Measurements from ENCODE around the gene CHCT1.
"Not testable (repeated sequence)": the region's sequence is repeated elsewhere in the genome, so short reads cannot be mapped to it uniquely, and the experiment has no call there.

Gene CHCT1

GRCh38 chr17:60398227-60398959, 23.9 kb upstream of the CHCT1 start:
- Histone ChIP-seq H3K4me1 (ENCODE audit: control insufficient read depth, insufficient read depth, low read length) (no peaks in the 10 kb centered on the region), H3K36me3 (ENCODE audit: control insufficient read depth, insufficient read depth, low read length) (no peaks in the 10 kb centered on the region), H3K27ac (ENCODE audit: insufficient read depth, low read depth, low read length, poor library complexity, severe bottlenecking) (no peak overlapping the region), H3K4me3 (ENCODE audit: insufficient read depth, low read depth, low read length) (no peak overlapping the region), H3K27me3 (ENCODE audit: control insufficient read depth, insufficient read depth, low read length, poor library complexity, severe bottlenecking) (no peaks in the 10 kb centered on the region), H3K9me3 (ENCODE audit: control insufficient read depth, low read length) (no peaks in the 10 kb centered on the region)
- 88 to 99% methylated on average over 3 of the region's 3 CpGs for WGBS, 2 experiments

- Histone ChIP-seq H3K27ac (ENCODE audit: insufficient read depth, low read depth, low read length, poor library complexity, severe bottlenecking) (no peak overlapping the region), H3K9me3 (ENCODE audit: control insufficient read depth, low read length) (no peaks in the 10 kb centered on the region), H3K36me3 (ENCODE audit: control insufficient read depth, insufficient read depth, low read length) (no peaks in the 10 kb centered on the region), H3K4me3 (ENCODE audit: insufficient read depth, low read depth, low read length) (no peak overlapping the region), H3K4me1 (ENCODE audit: control insufficient read depth, insufficient read depth, low read length) (no peaks in the 10 kb centered on the region), H3K27me3 (ENCODE audit: control insufficient read depth, insufficient read depth, low read length, poor library complexity, severe bottlenecking) (no peaks in the 10 kb centered on the region)
Measured at GRCh38 chr17:60401819-60402218, 20.5 kb upstream of the CHCT1 start.

- Histone ChIP-seq H3K9me3 (ENCODE audit: control insufficient read depth, low read length) (no peaks in the 10 kb centered on the region), H3K27ac (ENCODE audit: insufficient read depth, low read depth, low read length, poor library complexity, severe bottlenecking) (no peak overlapping the region), H3K27me3 (ENCODE audit: control insufficient read depth, insufficient read depth, low read length, poor library complexity, severe bottlenecking) (no peaks in the 10 kb centered on the region), H3K36me3 (ENCODE audit: control insufficient read depth, insufficient read depth, low read length) (no peaks in the 10 kb centered on the region), H3K4me3 (ENCODE audit: insufficient read depth, low read depth, low read length) (no peak overlapping the region), H3K4me1 (ENCODE audit: control insufficient read depth, insufficient read depth, low read length) (no peaks in the 10 kb centered on the region)
- 94 to 98% methylated on average over 2 of the region's 3 CpGs for WGBS, 2 experiments
Measured at GRCh38 chr17:60403523-60403810, 18.8 kb upstream of the CHCT1 start.

- no peak overlapping the region for H3K4me3 ChIP-seq (ENCODE audit: insufficient read depth, low read depth, low read length)
- H3K27ac ChIP-seq (ENCODE audit: insufficient read depth, low read depth, low read length, poor library complexity, severe bottlenecking), result no peak overlapping the region
- no peaks in the 10 kb centered on the region for H3K27me3 ChIP-seq (ENCODE audit: control insufficient read depth, insufficient read depth, low read length, poor library complexity, severe bottlenecking)
- no peaks in the 10 kb centered on the region for H3K36me3 ChIP-seq (ENCODE audit: control insufficient read depth, insufficient read depth, low read length)
- H3K9me3 ChIP-seq (ENCODE audit: control insufficient read depth, low read length), result no peaks in the 10 kb centered on the region
- 91 to 95% methylated on average over 6 of the region's 6 CpGs for WGBS, 2 experiments
- no peaks in the 10 kb centered on the region for H3K4me1 ChIP-seq (ENCODE audit: control insufficient read depth, insufficient read depth, low read length)
Measured at GRCh38 chr17:60403962-60404361, 18.3 kb upstream of the CHCT1 start.

DNA sequence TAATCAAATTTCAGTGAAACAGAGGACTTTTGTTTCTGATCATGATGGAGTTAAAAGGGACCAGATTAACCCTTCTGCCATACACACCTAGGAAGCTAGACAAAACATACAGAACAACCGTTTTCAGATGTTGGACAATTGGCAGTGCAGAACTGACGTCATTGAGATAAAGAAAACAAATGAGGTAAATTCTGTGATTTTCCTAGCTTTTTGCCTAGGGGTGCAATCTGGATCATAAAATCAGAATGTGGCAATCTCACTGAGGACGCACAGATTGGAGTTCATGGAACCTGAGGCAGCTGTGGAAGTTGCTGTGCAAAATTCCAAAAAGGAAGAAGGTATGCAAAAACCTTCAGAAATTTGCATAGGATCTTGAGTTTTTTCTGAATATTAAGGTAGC, 15.4 kb upstream of the CHCT1 start:
- no peaks in the 10 kb centered on the region for H3K36me3 ChIP-seq (ENCODE audit: control insufficient read depth, insufficient read depth, low read length)
- no peaks in the 10 kb centered on the region for H3K4me1 ChIP-seq (ENCODE audit: control insufficient read depth, insufficient read depth, low read length)
- WGBS, 2 experiments, result 96 to 98% methylated on average over 3 of the region's 3 CpGs
- no peak overlapping the region for H3K4me3 ChIP-seq (ENCODE audit: insufficient read depth, low read depth, low read length)
- H3K9me3 ChIP-seq (ENCODE audit: control insufficient read depth, low read length), result no peaks in the 10 kb centered on the region
- no peak overlapping the region for H3K27ac ChIP-seq (ENCODE audit: insufficient read depth, low read depth, low read length, poor library complexity, severe bottlenecking)
- H3K27me3 ChIP-seq (ENCODE audit: control insufficient read depth, insufficient read depth, low read length, poor library complexity, severe bottlenecking), result no peaks in the 10 kb centered on the region

DNA sequence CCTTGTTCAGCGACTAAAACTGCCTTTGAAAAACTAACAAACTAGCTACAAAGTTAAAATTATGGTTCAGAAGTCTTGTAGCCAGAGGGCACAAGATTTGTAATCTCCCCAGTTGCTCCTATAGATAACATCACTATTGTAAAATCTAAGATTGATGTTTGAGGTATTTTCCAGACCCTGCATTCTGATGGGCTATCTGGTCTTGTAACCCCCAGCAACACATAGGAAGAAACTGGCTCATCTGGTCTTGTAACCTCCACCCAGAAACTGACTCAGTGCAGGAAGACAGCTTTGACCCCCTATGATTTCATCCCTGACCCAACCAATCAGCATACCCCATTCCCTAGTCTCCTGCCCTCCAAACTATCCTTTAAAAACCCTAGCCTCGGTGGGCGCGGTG, 12.3 kb upstream of the CHCT1 start:
- H3K4me1 ChIP-seq (ENCODE audit: control insufficient read depth, insufficient read depth, low read length), result no peaks in the 10 kb centered on the region
- H3K36me3 ChIP-seq (ENCODE audit: control insufficient read depth, insufficient read depth, low read length), result no peaks in the 10 kb centered on the region
- H3K27ac ChIP-seq (ENCODE audit: insufficient read depth, low read depth, low read length, poor library complexity, severe bottlenecking), result no peak overlapping the region
- 88 to 93% methylated on average over 4 of the region's 4 CpGs for WGBS, 2 experiments
- no peaks in the 10 kb centered on the region for H3K9me3 ChIP-seq (ENCODE audit: control insufficient read depth, low read length)
- H3K27me3 ChIP-seq (ENCODE audit: control insufficient read depth, insufficient read depth, low read length, poor library complexity, severe bottlenecking), result no peaks in the 10 kb centered on the region
- H3K4me3 ChIP-seq (ENCODE audit: insufficient read depth, low read depth, low read length), result no peak overlapping the region

GRCh38 chr17:60412701-60413100, 9.6 kb upstream of the CHCT1 start:
- 89 to 90% methylated on average over 3 of the region's 3 CpGs for WGBS, 2 experiments
- Histone ChIP-seq H3K27me3 (ENCODE audit: control insufficient read depth, insufficient read depth, low read length, poor library complexity, severe bottlenecking) (no peaks in the 10 kb centered on the region), H3K36me3 (ENCODE audit: control insufficient read depth, insufficient read depth, low read length) (no peaks in the 10 kb centered on the region), H3K27ac (ENCODE audit: insufficient read depth, low read depth, low read length, poor library complexity, severe bottlenecking) (no peak overlapping the region), H3K4me3 (ENCODE audit: insufficient read depth, low read depth, low read length) (no peak overlapping the region), H3K4me1 (ENCODE audit: control insufficient read depth, insufficient read depth, low read length) (no peaks in the 10 kb centered on the region), H3K9me3 (ENCODE audit: control insufficient read depth, low read length) (no peaks in the 10 kb centered on the region)

- no peak overlapping the region for H3K4me3 ChIP-seq (ENCODE audit: insufficient read depth, low read depth, low read length)
- no peaks in the 10 kb centered on the region for H3K27me3 ChIP-seq (ENCODE audit: control insufficient read depth, insufficient read depth, low read length, poor library complexity, severe bottlenecking)
- no peaks in the 10 kb centered on the region for H3K36me3 ChIP-seq (ENCODE audit: control insufficient read depth, insufficient read depth, low read length)
- no peaks in the 10 kb centered on the region for H3K4me1 ChIP-seq (ENCODE audit: control insufficient read depth, insufficient read depth, low read length)
- no peak overlapping the region for H3K27ac ChIP-seq (ENCODE audit: insufficient read depth, low read depth, low read length, poor library complexity, severe bottlenecking)
- no peaks in the 10 kb centered on the region for H3K9me3 ChIP-seq (ENCODE audit: control insufficient read depth, low read length)
- 97 to 100% methylated on average over 1 of the region's 1 CpG for WGBS, 2 experiments
Measured at GRCh38 chr17:60415146-60415545, 7.1 kb upstream of the CHCT1 start.

DNA sequence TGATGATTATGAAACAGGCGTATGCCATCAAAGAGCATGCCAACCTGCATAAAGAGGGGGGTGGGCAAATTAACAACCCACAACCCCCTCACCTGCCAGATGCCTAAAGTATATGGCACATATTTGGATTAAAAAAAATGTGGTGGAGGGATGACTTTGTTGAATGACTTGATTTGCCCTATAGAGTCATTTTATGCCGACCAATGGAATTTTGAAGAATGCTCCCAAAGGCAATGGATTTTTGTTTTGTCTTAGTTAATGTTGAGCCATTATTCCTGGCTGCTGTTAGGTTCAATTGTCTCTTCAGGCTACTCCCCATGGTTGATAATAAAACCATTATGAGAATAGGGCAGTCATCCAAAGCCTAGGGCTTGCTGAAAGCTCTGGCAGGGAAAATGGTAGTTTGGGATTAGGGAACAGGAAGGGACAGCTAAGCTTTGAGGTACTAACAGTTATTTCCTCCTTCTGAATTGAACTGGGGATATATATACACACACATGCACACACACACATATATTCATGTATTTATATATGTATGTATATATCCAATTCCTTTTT, 5.8 kb upstream of the CHCT1 start:
- H3K4me1 ChIP-seq (ENCODE audit: control insufficient read depth, insufficient read depth, low read length), result no peaks in the 10 kb centered on the region
- no peaks in the 10 kb centered on the region for H3K27me3 ChIP-seq (ENCODE audit: control insufficient read depth, insufficient read depth, low read length, poor library complexity, severe bottlenecking)
- WGBS, 2 experiments, result 95 to 96% methylated on average over 2 of the region's 2 CpGs
- no peak overlapping the region for H3K4me3 ChIP-seq (ENCODE audit: insufficient read depth, low read depth, low read length)
- no peaks in the 10 kb centered on the region for H3K36me3 ChIP-seq (ENCODE audit: control insufficient read depth, insufficient read depth, low read length)
- no peaks in the 10 kb centered on the region for H3K9me3 ChIP-seq (ENCODE audit: control insufficient read depth, low read length)
- no peak overlapping the region for H3K27ac ChIP-seq (ENCODE audit: insufficient read depth, low read depth, low read length, poor library complexity, severe bottlenecking)

DNA sequence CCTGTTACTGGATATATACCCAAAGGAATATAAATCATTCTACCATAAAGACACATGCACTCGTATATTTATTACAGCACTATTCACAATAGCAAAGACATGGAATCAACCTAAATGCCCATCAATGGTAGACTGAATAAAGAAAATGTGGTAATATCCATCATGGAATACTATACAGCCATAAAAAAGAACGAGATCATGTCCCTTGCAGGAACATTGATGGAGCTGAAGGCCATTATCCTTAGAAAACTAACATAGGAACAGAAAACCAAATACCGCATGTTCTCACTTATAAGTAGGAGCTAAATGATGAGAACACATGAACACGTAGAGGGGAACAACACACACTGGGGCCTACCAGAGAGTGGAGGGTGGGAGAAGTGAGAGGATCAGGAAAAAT, 3.3 kb upstream of the CHCT1 start:
- not testable (repeated sequence) for H3K4me3 ChIP-seq (ENCODE audit: insufficient read depth, low read depth, low read length); H3K27ac ChIP-seq (ENCODE audit: insufficient read depth, low read depth, low read length, poor library complexity, severe bottlenecking); H3K9me3 ChIP-seq (ENCODE audit: control insufficient read depth, low read length); H3K36me3 ChIP-seq (ENCODE audit: control insufficient read depth, insufficient read depth, low read length); H3K4me1 ChIP-seq (ENCODE audit: control insufficient read depth, insufficient read depth, low read length)
- peaks cover 14% of the 10 kb centered on the region for H3K27me3 ChIP-seq (ENCODE audit: control insufficient read depth, insufficient read depth, low read length, poor library complexity, severe bottlenecking)
- WGBS, 2 experiments, result 90 to 95% methylated on average over 4 of the region's 4 CpGs

GRCh38 chr17:60419875-60420274, 2.4 kb upstream of the CHCT1 start:
- not testable (repeated sequence) for H3K9me3 ChIP-seq (ENCODE audit: control insufficient read depth, low read length); H3K36me3 ChIP-seq (ENCODE audit: control insufficient read depth, insufficient read depth, low read length); H3K4me3 ChIP-seq (ENCODE audit: insufficient read depth, low read depth, low read length); H3K4me1 ChIP-seq (ENCODE audit: control insufficient read depth, insufficient read depth, low read length); H3K27ac ChIP-seq (ENCODE audit: insufficient read depth, low read depth, low read length, poor library complexity, severe bottlenecking)
- H3K27me3 ChIP-seq (ENCODE audit: control insufficient read depth, insufficient read depth, low read length, poor library complexity, severe bottlenecking), result peaks cover 14% of the 10 kb centered on the region
- 95 to 98% methylated on average over 4 to 6 of the region's 7 CpGs for WGBS, 2 experiments

Measured in ectodermal cell (in vitro differentiated cells).